ENCODE measurements around the gene DERA.
A peak's percentile ranks its signal among the peaks of the same experiment; 100 is the strongest.

DNA sequence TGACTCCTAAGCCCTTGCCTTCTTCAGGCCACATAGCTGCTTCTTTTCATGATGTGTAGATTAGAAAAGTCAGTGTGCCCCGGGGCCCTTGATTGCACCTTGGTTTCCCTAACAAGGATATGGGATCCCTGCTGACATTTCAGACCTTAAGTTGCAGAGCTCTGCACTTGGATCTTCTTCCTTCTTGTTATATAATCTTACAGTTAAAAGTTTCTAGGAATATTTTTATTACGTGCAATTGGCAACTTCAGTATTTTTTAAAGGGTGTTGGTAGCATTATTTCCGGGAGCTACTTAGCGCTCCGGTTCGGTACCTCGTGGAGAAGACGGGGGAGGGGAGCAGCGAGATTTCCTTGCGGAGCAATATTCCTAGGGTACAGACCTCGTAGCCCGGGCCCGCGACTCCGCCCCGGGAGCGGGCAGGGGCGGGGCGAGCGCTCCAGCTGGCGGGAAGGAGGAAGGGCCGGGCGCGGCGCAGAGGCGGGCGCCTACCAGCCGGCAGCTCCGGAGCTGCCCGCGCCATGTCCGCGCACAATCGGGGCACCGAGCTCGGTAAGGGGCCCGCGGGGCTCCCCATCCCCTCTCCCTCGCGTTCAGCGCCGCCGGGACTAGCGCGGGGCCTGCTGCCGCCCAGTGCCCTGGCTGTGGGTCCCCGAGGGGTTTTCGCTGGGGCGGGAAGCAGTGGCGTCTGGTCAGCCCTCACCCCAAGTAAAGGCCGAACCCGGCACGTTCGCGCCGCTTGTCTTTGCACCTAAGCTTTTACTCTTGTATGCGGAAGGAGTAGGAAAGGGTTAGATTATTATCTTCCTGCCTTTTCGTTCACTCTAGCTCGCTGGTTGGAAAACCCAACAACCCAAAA is at the start of gene DERA:
- peak; percentile 74 for TF ChIP-seq POLR2A (IDR thresholded peaks at IDR 0.05; ENCODE audit: low read length)
- no peak for TF ChIP-seq GATA1 (IDR thresholded peaks at IDR 0.05; ENCODE audit: low read depth, low read length)
